CD8-positive, alpha-beta memory T cell (primary cell): ENCODE data around the gene CCDC190. TPM values are rescaled to one million over a fixed set of nuclear protein-coding genes. Genes with fewer than 3 reads are reported as not detected.
A peak's percentile ranks its signal among the peaks of the same experiment; 100 is the strongest.
"Not testable (repeated sequence)": the region's sequence is repeated elsewhere in the genome, so short reads cannot be mapped to it uniquely, and the experiment has no call there.

Experiments used
- CTCF ChIA-PET: fragments of 350-600 bp; sonication (Branson Sonifier 250); formaldehyde crosslinking; loops from one replicate; lab custom pipeline; 2021; ENCODE audit warnings: antibody characterized with exemption; lab: Charles Lee
- POLR2A ChIA-PET: fragments of 350-600 bp; sonication (Branson Sonifier 250); formaldehyde crosslinking; loops from one replicate; lab custom pipeline; 2021; ENCODE audit warnings: antibody characterized with exemption; lab: Charles Lee
- DNase-seq, 5 donors: peaks; one replicate each; pipeline versions ENCODE4 v3.0.0 to v3.0.0-alpha.2; 2020 to 2022; ENCODE audit warnings: mixed read lengths in 1 of 5
- H3K27ac ChIP-seq: one replicate; pipeline ENCODE4 v1.7.0; 2013; ENCODE audit warnings: low read depth, mild to moderate bottlenecking, low read length, moderate library complexity
- H3K27me3 ChIP-seq: 2 replicates; pipeline ENCODE4 v1.7.0; 2013; ENCODE audit warnings: low read length, mild to moderate bottlenecking; ENCODE audit not compliant: insufficient read depth, poor library complexity, severe bottlenecking
- H3K36me3 ChIP-seq: 2 replicates; pipeline ENCODE4 v1.7.0; 2013; ENCODE audit warnings: mild to moderate bottlenecking, low read length, moderate library complexity; ENCODE audit not compliant: insufficient read depth
- H3K4me1 ChIP-seq: 2 replicates; pipeline ENCODE4 v1.7.0; 2013; ENCODE audit warnings: mild to moderate bottlenecking, low read length, moderate library complexity; ENCODE audit not compliant: insufficient read depth
- H3K4me3 ChIP-seq: 2 replicates; pipeline ENCODE4 v1.7.0; 2013; ENCODE audit warnings: mild to moderate bottlenecking, low read length
- H3K9me3 ChIP-seq: 2 replicates; pipeline ENCODE4 v1.7.0; 2013; ENCODE audit warnings: mild to moderate bottlenecking, low read length
- H3K27ac Mint-ChIP-seq, 8 donors: one replicate each; pipeline ENCODE4 v1.8.0; 2020 to 2021; ENCODE audit warnings: mixed read lengths in 8 of 8, mild to moderate bottlenecking in 6 of 8, inconsistent platforms in 3 of 8, moderate library complexity in 3 of 8
- H3K27me3 Mint-ChIP-seq, 2 donors: one replicate each; pipeline ENCODE4 v1.8.0; 2020 to 2021; ENCODE audit warnings: mixed read lengths in 2 of 2, mild to moderate bottlenecking in 1 of 2, moderate library complexity in 1 of 2
- H3K36me3 Mint-ChIP-seq, 3 donors: one replicate each; pipeline ENCODE4 v1.8.0; 2020 to 2021; ENCODE audit warnings: mixed read lengths in 3 of 3, inconsistent platforms in 1 of 3, mild to moderate bottlenecking in 1 of 3
- H3K4me1 Mint-ChIP-seq, 3 donors: one replicate each; pipeline ENCODE4 v1.8.0; 2020 to 2021; ENCODE audit warnings: mixed read lengths in 3 of 3, inconsistent platforms in 1 of 3, mild to moderate bottlenecking in 1 of 3
- H3K4me3 Mint-ChIP-seq, 7 donors: one replicate each; pipeline ENCODE4 v1.8.0; 2020 to 2021; ENCODE audit warnings: mixed read lengths in 7 of 7, mild to moderate bottlenecking in 6 of 7, moderate library complexity in 4 of 7, inconsistent platforms in 2 of 7
- H3K9me3 Mint-ChIP-seq, 5 donors: one replicate each; pipeline ENCODE4 v1.8.0; 2020 to 2022; ENCODE audit warnings: mixed read lengths in 5 of 5, mild to moderate bottlenecking in 3 of 5, moderate library complexity in 2 of 5, inconsistent platforms in 1 of 5
- polyA plus RNA-seq: library from polyadenylated mRNA; unstranded; fragments of 300-500 nt; fragmentation: Illumina TruSeq; gene quantifications from one replicate; pipeline ENCODE4 v1.2.3, GENCODE V29; 2021
- total RNA-seq, 2 experiments: library from RNA; stranded (reverse); gene quantifications; one replicate each; pipeline ENCODE4 v1.2.3, GENCODE V29; 2021

Gene CCDC190
- total and polyA plus RNA-seq, 3 experiments from 2014 or later: not detected

GRCh38 chr1:162885265-162885664 lies 24.3 kb upstream of the CCDC190 start:
- Mint-ChIP-seq H3K9me3 (no peaks in the 10 kb centered on the region), H3K27ac (no peak overlapping the region), H3K4me1 (no peaks in the 10 kb centered on the region), H3K36me3 (no peaks in the 10 kb centered on the region), H3K27me3 (peaks cover 16 to 21% of the 10 kb centered on the region in 2 donors), H3K4me3 (no peak overlapping the region)
- H3K27ac ChIP-seq: no peak overlapping the region
- no peak for DNase-seq
- ChIA-PET POLR2A (no interaction called here), CTCF (no interaction called here)
- no peaks in the 10 kb centered on the region for H3K9me3 ChIP-seq
- no peaks in the 10 kb centered on the region for H3K4me1 ChIP-seq
- no peaks in the 10 kb centered on the region for H3K36me3 ChIP-seq
- no peak overlapping the region for H3K4me3 ChIP-seq
- H3K27me3 ChIP-seq: no peaks in the 10 kb centered on the region

GRCh38 chr1:162884831-162885230 lies 23.9 kb upstream of the CCDC190 start:
- no peaks in the 10 kb centered on the region for H3K9me3 Mint-ChIP-seq
- no peak overlapping the region for H3K4me3 Mint-ChIP-seq
- Histone ChIP-seq H3K27me3 (no peaks in the 10 kb centered on the region), H3K4me1 (no peaks in the 10 kb centered on the region), H3K36me3 (no peaks in the 10 kb centered on the region), H3K4me3 (no peak overlapping the region), H3K27ac (no peak overlapping the region), H3K9me3 (no peaks in the 10 kb centered on the region)
- peaks cover 16 to 17% of the 10 kb centered on the region in 2 donors for H3K27me3 Mint-ChIP-seq
- ChIA-PET POLR2A (no interaction called here), CTCF (no interaction called here)
- no peak for DNase-seq
- H3K27ac Mint-ChIP-seq: no peak overlapping the region
- no peaks in the 10 kb centered on the region for H3K4me1 Mint-ChIP-seq
- H3K36me3 Mint-ChIP-seq: no peaks in the 10 kb centered on the region

- no peak overlapping the region for H3K27ac ChIP-seq
- Mint-ChIP-seq H3K27me3 (peaks cover 14 to 26% of the 10 kb centered on the region in 2 donors), H3K9me3 (peaks cover 0 to 1% (median 0%) of the 10 kb centered on the region in 5 donors), H3K4me1 (no peaks in the 10 kb centered on the region), H3K27ac (no peak overlapping the region), H3K36me3 (no peaks in the 10 kb centered on the region), H3K4me3 (no peak overlapping the region)
- DNase-seq: no peak
- no peaks in the 10 kb centered on the region for H3K9me3 ChIP-seq
- no peaks in the 10 kb centered on the region for H3K4me1 ChIP-seq
- H3K4me3 ChIP-seq: no peak overlapping the region
- ChIA-PET CTCF (no interaction called here), POLR2A (no interaction called here)
- H3K27me3 ChIP-seq: no peaks in the 10 kb centered on the region
- no peaks in the 10 kb centered on the region for H3K36me3 ChIP-seq
These were observed 21.3 kb upstream of the CCDC190 start for GRCh38 chr1:162882248-162882674.

GRCh38 chr1:162881590-162881989 lies 20.6 kb upstream of the CCDC190 start:
- Histone ChIP-seq H3K4me1 (no peaks in the 10 kb centered on the region), H3K27ac (no peak overlapping the region), H3K27me3 (peaks cover 2% of the 10 kb centered on the region), H3K4me3 (no peak overlapping the region), H3K9me3 (no peaks in the 10 kb centered on the region), H3K36me3 (no peaks in the 10 kb centered on the region)
- Mint-ChIP-seq H3K9me3 (peaks cover 0 to 2% (median 0%) of the 10 kb centered on the region in 5 donors), H3K36me3 (no peaks in the 10 kb centered on the region), H3K4me1 (no peaks in the 10 kb centered on the region), H3K4me3 (no peak overlapping the region), H3K27ac (no peak overlapping the region), H3K27me3 (peaks cover 14 to 31% of the 10 kb centered on the region in 2 donors)
- ChIA-PET CTCF (no interaction called here), POLR2A (no interaction called here)
- no peak for DNase-seq

- H3K36me3 ChIP-seq, H3K4me3 Mint-ChIP-seq, POLR2A ChIA-PET, H3K36me3 Mint-ChIP-seq, H3K27me3 ChIP-seq, H3K27ac Mint-ChIP-seq, DNase-seq, H3K27ac ChIP-seq, H3K9me3 Mint-ChIP-seq, H3K4me1 ChIP-seq, H3K4me3 ChIP-seq, H3K9me3 ChIP-seq, H3K4me1 Mint-ChIP-seq, CTCF ChIA-PET: not testable (repeated sequence)
- peaks cover 13 to 39% of the 10 kb centered on the region in 2 donors for H3K27me3 Mint-ChIP-seq
These were observed 19.6 kb upstream of the CCDC190 start for GRCh38 chr1:162880617-162881016.

GRCh38 chr1:162878000-162878596 lies 17.1 kb upstream of the CCDC190 start:
- Histone ChIP-seq H3K4me1 (no peaks in the 10 kb centered on the region), H3K36me3 (no peaks in the 10 kb centered on the region), H3K9me3 (no peaks in the 10 kb centered on the region), H3K4me3 (no peak overlapping the region), H3K27me3 (peaks cover 8% of the 10 kb centered on the region), H3K27ac (no peak overlapping the region)
- ChIA-PET POLR2A (no interaction called here), CTCF (no interaction called here)
- DNase-seq: no peak
- Mint-ChIP-seq H3K36me3 (no peaks in the 10 kb centered on the region), H3K4me1 (no peaks in the 10 kb centered on the region), H3K27ac (peak overlapping the region in 1 of 8 donors; percentile 7), H3K4me3 (no peak overlapping the region), H3K27me3 (peaks cover 13 to 48% of the 10 kb centered on the region in 2 donors), H3K9me3 (peaks cover 2 to 4% (median 2%) of the 10 kb centered on the region in 5 donors)

- CTCF ChIA-PET: no interaction called here
- no peak overlapping the region for H3K27ac Mint-ChIP-seq
These were observed 16.4 kb upstream of the CCDC190 start for GRCh38 chr1:162877412-162877811.

GRCh38 chr1:162876751-162877150 lies 15.8 kb upstream of the CCDC190 start:
- no peak overlapping the region for H3K4me3 Mint-ChIP-seq
- CTCF ChIA-PET: no interaction called here
- no peaks in the 10 kb centered on the region for H3K4me1 ChIP-seq

More at GRCh38 chr1:162877412-162877811, 16.4 kb upstream of the CCDC190 start:
- no peaks in the 10 kb centered on the region for H3K36me3 ChIP-seq
- Mint-ChIP-seq H3K9me3 (peaks cover 2 to 9% (median 5%) of the 10 kb centered on the region in 5 donors), H3K36me3 (no peaks in the 10 kb centered on the region), H3K27me3 (peaks cover 10 to 49% of the 10 kb centered on the region in 2 donors), H3K4me1 (no peaks in the 10 kb centered on the region), H3K4me3 (no peak overlapping the region)
- DNase-seq: no peak
- H3K4me3 ChIP-seq: no peak overlapping the region
- H3K27me3 ChIP-seq: peaks cover 8% of the 10 kb centered on the region
- no peak overlapping the region for H3K27ac ChIP-seq
- POLR2A ChIA-PET: no interaction called here
- no peaks in the 10 kb centered on the region for H3K9me3 ChIP-seq
- H3K4me1 ChIP-seq: no peaks in the 10 kb centered on the region

More at GRCh38 chr1:162876751-162877150, 15.8 kb upstream of the CCDC190 start:
- H3K27me3 ChIP-seq: peaks cover 8% of the 10 kb centered on the region
- Mint-ChIP-seq H3K4me1 (no peaks in the 10 kb centered on the region), H3K27me3 (peaks cover 5 to 43% of the 10 kb centered on the region in 2 donors), H3K36me3 (no peaks in the 10 kb centered on the region), H3K27ac (no peak overlapping the region), H3K9me3 (peaks cover 2 to 13% (median 5%) of the 10 kb centered on the region in 5 donors)
- POLR2A ChIA-PET: no interaction called here
- no peaks in the 10 kb centered on the region for H3K36me3 ChIP-seq
- H3K9me3 ChIP-seq: no peaks in the 10 kb centered on the region
- H3K27ac ChIP-seq: no peak overlapping the region
- H3K4me3 ChIP-seq: no peak overlapping the region
- no peak for DNase-seq
